ENCODE measurements around the gene EGFR. TPM values are rescaled to one million over a fixed set of nuclear protein-coding genes. Genes with fewer than 3 reads are reported as not detected.

The EGFR gene
- total RNA-seq, 3 donors from 2014 or later, result 61.9 to 164 (median 65.0) TPM

DNA sequence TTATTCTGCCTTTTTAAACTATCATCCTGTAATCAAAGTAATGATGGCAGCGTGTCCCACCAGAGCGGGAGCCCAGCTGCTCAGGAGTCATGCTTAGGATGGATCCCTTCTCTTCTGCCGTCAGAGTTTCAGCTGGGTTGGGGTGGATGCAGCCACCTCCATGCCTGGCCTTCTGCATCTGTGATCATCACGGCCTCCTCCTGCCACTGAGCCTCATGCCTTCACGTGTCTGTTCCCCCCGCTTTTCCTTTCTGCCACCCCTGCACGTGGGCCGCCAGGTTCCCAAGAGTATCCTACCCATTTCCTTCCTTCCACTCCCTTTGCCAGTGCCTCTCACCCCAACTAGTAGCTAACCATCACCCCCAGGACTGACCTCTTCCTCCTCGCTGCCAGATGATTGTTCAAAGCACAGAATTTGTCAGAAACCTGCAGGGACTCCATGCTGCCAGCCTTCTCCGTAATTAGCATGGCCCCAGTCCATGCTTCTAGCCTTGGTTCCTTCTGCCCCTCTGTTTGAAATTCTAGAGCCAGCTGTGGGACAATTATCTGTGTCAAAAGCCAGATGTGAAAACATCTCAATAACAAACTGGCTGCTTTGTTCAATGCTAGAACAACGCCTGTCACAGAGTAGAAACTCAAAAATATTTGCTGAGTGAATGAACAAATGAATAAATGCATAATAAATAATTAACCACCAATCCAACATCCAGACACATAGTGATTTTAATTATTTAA lies 151.7 kb downstream of the EGFR start:
- TF ChIP-seq POLR2AphosphoS5 (IDR thresholded peaks at IDR 0.05) (no peak), POLR2A (IDR thresholded peaks at IDR 0.05) (no peak)
- TF ChIP-seq, protein P1, sequence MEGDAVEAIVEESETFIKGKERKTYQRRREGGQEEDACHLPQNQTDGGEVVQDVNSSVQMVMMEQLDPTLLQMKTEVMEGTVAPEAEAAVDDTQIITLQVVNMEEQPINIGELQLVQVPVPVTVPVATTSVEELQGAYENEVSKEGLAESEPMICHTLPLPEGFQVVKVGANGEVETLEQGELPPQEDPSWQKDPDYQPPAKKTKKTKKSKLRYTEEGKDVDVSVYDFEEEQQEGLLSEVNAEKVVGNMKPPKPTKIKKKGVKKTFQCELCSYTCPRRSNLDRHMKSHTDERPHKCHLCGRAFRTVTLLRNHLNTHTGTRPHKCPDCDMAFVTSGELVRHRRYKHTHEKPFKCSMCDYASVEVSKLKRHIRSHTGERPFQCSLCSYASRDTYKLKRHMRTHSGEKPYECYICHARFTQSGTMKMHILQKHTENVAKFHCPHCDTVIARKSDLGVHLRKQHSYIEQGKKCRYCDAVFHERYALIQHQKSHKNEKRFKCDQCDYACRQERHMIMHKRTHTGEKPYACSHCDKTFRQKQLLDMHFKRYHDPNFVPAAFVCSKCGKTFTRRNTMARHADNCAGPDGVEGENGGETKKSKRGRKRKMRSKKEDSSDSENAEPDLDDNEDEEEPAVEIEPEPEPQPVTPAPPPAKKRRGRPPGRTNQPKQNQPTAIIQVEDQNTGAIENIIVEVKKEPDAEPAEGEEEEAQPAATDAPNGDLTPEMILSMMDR (IDR thresholded peaks at IDR 0.05), result no peak
- Histone ChIP-seq H3K4me1 (no peaks in the 10 kb centered on the region), H3K27me3 (no peaks in the 10 kb centered on the region), H3K9me3 (no peaks in the 10 kb centered on the region), H3K4me3 (no peak overlapping the region), H3K36me3 (peaks cover 9% of the 10 kb centered on the region), H3K27ac (peak overlapping the region in 1 of 2 donors; percentile 8)
- intact Hi-C loops (cut with DNase I; ENCODE audit: low total_unique reads), result no loop called here
- no peak for DNase-seq (ENCODE audit: low spot score in 2 of 2)

DNA sequence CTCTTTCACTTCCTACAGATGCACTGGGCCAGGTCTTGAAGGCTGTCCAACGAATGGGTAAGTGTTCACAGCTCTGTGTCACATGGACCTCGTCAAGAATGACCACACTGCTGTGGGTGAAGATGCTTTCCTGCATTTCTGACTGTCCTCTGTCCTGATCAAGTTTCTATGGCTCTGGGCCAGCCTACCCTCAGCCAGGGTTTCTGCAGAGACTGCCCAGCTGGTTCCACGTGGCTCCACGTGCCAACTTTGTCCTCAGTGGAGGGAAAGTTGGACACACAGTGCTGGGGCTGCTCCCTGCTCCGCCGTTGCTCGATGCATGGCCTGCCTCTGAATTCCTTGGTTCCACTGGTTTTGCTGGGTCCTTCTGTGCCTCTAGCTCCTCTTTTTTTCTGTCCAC lies 152.3 kb downstream of the EGFR start:
- no peak overlapping the region for H3K4me3 ChIP-seq
- no peaks in the 10 kb centered on the region for H3K27me3 ChIP-seq
- H3K9me3 ChIP-seq, result no peaks in the 10 kb centered on the region
- H3K27ac ChIP-seq, result no peak overlapping the region
- H3K36me3 ChIP-seq, result peaks cover 7% of the 10 kb centered on the region
- no peak for DNase-seq (ENCODE audit: low spot score in 2 of 2)
- intact Hi-C loops (cut with DNase I; ENCODE audit: low total_unique reads), result no loop called here
- TF ChIP-seq POLR2AphosphoS5 (IDR thresholded peaks at IDR 0.05) (no peak), POLR2A (IDR thresholded peaks at IDR 0.05) (no peak)
- TF ChIP-seq, protein P1 (IDR thresholded peaks at IDR 0.05), result no peak
- no peaks in the 10 kb centered on the region for H3K4me1 ChIP-seq

DNA sequence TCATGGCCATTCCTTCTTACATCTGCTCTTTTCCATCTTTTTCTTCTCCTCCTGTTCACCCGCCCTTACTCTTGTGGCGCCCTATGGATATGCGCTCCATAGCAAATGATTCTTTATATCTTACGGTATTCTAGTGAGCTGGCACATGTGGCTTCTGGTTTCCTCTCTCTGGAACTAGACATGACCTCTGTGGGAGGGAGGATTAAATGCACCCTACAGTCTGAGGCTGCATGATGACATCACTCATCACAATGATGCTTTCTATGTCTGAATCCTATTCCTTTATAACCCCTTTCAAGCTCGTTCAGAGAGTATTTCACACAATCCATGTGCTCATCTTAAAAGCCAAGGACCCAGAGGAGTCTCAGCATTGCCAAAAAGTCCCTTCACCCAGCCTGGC lies 153.3 kb downstream of the EGFR start:
- no peaks in the 10 kb centered on the region for H3K27me3 ChIP-seq
- DNase-seq (ENCODE audit: low spot score in 2 of 2), result no peak
- H3K36me3 ChIP-seq, result peaks cover 7% of the 10 kb centered on the region
- no peak for TF ChIP-seq POLR2AphosphoS5 (IDR thresholded peaks at IDR 0.05)
- TF ChIP-seq, protein P1 (IDR thresholded peaks at IDR 0.05), result no peak
- TF ChIP-seq POLR2A (IDR thresholded peaks at IDR 0.05), result no peak
- H3K4me1 ChIP-seq, result peaks cover 0 to 4% of the 10 kb centered on the region in 2 donors
- no peaks in the 10 kb centered on the region for H3K9me3 ChIP-seq
- no peak overlapping the region for H3K4me3 ChIP-seq
- intact Hi-C loops (cut with DNase I; ENCODE audit: low total_unique reads), result no loop called here
- no peak overlapping the region for H3K27ac ChIP-seq

DNA sequence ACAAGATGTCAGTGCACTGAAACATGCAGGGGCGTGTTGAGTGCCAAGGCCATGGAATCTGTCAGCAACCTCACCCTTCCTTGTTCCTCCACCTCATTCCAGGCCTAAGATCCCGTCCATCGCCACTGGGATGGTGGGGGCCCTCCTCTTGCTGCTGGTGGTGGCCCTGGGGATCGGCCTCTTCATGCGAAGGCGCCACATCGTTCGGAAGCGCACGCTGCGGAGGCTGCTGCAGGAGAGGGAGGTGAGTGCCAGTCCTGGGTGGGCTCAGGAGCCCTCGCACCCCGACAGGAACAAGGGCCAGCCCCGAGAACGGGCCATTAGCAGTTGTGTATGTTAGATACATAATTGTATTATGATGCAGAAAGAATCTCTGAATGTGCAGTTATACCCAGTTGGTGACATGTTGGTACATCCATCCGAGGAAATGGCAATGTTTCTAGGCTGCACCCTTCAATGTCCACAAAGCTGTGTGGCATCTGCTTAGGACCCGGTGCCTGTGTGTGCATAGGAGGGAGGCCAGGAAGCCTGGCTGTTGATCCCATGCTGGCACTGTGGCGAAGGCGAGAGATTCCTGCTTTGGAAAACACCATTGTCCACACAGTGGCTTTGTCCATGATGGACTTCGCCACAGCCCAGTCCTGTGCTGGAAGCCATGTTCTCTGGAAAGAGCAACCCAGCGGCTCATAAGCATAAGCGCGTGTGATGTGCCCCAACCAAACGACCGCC lies 154.2 kb downstream of the EGFR start:
- no peaks in the 10 kb centered on the region for H3K9me3 ChIP-seq
- intact Hi-C loops (cut with DNase I; ENCODE audit: low total_unique reads), result no loop called here
- H3K4me1 ChIP-seq, result peaks cover 4 to 12% of the 10 kb centered on the region in 2 donors
- no peaks in the 10 kb centered on the region for H3K27me3 ChIP-seq
- no peak for DNase-seq (ENCODE audit: low spot score in 2 of 2)
- peaks cover 7% of the 10 kb centered on the region for H3K36me3 ChIP-seq
- no peak overlapping the region for H3K27ac ChIP-seq
- TF ChIP-seq POLR2AphosphoS5 (IDR thresholded peaks at IDR 0.05) (no peak), POLR2A (IDR thresholded peaks at IDR 0.05) (no peak)
- TF ChIP-seq, protein P1 (IDR thresholded peaks at IDR 0.05), result no peak
- no peak overlapping the region for H3K4me3 ChIP-seq

DNA sequence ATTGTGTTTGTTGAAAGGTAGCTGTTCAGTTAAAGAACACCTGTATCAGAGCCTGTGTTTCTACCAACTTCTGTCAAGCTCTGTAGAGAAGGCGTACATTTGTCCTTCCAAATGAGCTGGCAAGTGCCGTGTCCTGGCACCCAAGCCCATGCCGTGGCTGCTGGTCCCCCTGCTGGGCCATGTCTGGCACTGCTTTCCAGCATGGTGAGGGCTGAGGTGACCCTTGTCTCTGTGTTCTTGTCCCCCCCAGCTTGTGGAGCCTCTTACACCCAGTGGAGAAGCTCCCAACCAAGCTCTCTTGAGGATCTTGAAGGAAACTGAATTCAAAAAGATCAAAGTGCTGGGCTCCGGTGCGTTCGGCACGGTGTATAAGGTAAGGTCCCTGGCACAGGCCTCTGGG lies 154.9 kb downstream of the EGFR start:
- intact Hi-C loops (cut with DNase I; ENCODE audit: low total_unique reads), result no loop called here

More for the DNA sequence above, 154.9 kb downstream of the EGFR start:
- H3K4me1 ChIP-seq, result peaks cover 4 to 18% of the 10 kb centered on the region in 2 donors
- no peak overlapping the region for H3K27ac ChIP-seq
- DNase-seq (ENCODE audit: low spot score in 2 of 2), result no peak
- no peaks in the 10 kb centered on the region for H3K9me3 ChIP-seq
- H3K27me3 ChIP-seq, result no peaks in the 10 kb centered on the region
- H3K4me3 ChIP-seq, result no peak overlapping the region
- H3K36me3 ChIP-seq, result peaks cover 7% of the 10 kb centered on the region
- TF ChIP-seq POLR2A (IDR thresholded peaks at IDR 0.05), result no peak
- no peak for TF ChIP-seq POLR2AphosphoS5 (IDR thresholded peaks at IDR 0.05)
- TF ChIP-seq, protein P1 (IDR thresholded peaks at IDR 0.05), result no peak

All from breast epithelium (tissue), 4 donors.